T-helper 2 cell treated with Interferon-gamma antibody and Interleukin-4, amounts not matched to agents 5 μg/mL and 100 μg/mL, for 36 hours (primary cell): ENCODE results near the gene IFITM10.
"Not testable (repeated sequence)": the region's sequence is repeated elsewhere in the genome, so short reads cannot be mapped to it uniquely, and the experiment has no call there.

Experiments
- DNase-seq: peaks from one replicate; pipeline ENCODE4 v3.0.0; 2021; ENCODE audit warnings: low spot score
- H3K27ac Mint-ChIP-seq: one replicate; pipeline ENCODE4 v1.8.0; 2021; ENCODE audit warnings: mild to moderate bottlenecking, mixed read lengths
- H3K27me3 Mint-ChIP-seq: one replicate; pipeline ENCODE4 v1.8.0; 2021; ENCODE audit warnings: low read depth, mixed read lengths
- H3K36me3 Mint-ChIP-seq: one replicate; pipeline ENCODE4 v1.8.0; 2021; ENCODE audit warnings: low read depth, mixed read lengths
- H3K4me1 Mint-ChIP-seq: one replicate; pipeline ENCODE4 v1.8.0; 2021; ENCODE audit warnings: low read depth, mixed read lengths
- H3K4me3 Mint-ChIP-seq: one replicate; pipeline ENCODE4 v1.8.0; 2022; ENCODE audit warnings: mild to moderate bottlenecking, moderate library complexity, mixed read lengths
- H3K9me3 Mint-ChIP-seq: one replicate; pipeline ENCODE4 v1.8.0; 2021; ENCODE audit warnings: mixed read lengths

Gene IFITM10

DNA sequence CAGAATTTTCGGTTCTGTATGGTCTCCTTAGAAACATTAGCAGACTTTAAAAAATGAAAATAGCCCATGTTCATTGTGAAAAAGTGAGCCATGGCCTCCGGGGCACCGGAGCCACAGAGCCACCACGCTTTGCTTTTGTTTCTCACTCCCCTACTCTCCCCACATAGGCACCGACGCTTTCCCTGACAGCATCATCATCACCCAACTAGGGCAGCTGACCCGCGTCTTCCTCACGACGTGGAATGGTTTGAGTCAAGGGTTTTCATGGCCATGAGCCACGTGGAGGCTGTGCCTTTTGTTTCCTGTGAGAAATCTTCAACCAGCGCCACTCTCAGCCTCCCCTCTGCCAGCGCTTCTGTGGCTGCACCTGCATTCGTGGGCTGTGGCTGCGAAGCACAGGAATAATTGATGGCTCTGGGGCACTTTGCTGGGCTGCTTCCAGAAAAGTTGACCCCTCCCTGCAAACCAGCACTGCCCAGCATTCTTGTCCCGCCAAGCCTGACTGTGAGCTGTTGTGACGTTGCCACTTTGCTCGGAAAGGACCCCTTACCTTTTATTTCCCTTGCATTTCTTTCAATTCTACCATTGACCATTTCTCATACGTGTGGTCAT, 62.0 kb downstream of the IFITM10 start:
- H3K27me3 Mint-ChIP-seq = peaks cover 12% of the 10 kb centered on the region
- H3K4me3 Mint-ChIP-seq, H3K36me3 Mint-ChIP-seq, H3K27ac Mint-ChIP-seq, H3K4me1 Mint-ChIP-seq, H3K9me3 Mint-ChIP-seq, DNase-seq: not testable (repeated sequence)

DNA sequence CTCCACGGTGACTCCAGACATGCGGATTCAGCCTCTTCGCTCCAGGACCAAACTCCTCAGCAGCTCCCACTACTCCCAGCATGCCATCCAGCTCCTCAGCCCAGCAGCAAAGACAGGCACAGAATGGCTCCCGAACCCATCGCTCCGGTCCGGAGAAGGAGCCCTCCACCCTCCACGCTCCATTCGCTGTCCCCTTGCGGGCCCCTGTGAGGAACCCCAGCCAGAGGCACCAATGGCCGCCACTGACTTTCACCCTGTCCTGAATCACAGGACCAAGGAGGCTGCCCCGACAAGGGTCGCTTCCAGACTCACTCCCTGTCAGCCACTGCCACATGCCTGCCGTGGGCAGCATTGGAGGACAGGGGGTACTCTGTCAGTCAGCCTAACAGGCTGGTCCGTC, 64.2 kb downstream of the IFITM10 start:
- H3K9me3 Mint-ChIP-seq, H3K36me3 Mint-ChIP-seq, DNase-seq, H3K4me1 Mint-ChIP-seq, H3K4me3 Mint-ChIP-seq, H3K27ac Mint-ChIP-seq, H3K27me3 Mint-ChIP-seq: not testable (repeated sequence)

DNA sequence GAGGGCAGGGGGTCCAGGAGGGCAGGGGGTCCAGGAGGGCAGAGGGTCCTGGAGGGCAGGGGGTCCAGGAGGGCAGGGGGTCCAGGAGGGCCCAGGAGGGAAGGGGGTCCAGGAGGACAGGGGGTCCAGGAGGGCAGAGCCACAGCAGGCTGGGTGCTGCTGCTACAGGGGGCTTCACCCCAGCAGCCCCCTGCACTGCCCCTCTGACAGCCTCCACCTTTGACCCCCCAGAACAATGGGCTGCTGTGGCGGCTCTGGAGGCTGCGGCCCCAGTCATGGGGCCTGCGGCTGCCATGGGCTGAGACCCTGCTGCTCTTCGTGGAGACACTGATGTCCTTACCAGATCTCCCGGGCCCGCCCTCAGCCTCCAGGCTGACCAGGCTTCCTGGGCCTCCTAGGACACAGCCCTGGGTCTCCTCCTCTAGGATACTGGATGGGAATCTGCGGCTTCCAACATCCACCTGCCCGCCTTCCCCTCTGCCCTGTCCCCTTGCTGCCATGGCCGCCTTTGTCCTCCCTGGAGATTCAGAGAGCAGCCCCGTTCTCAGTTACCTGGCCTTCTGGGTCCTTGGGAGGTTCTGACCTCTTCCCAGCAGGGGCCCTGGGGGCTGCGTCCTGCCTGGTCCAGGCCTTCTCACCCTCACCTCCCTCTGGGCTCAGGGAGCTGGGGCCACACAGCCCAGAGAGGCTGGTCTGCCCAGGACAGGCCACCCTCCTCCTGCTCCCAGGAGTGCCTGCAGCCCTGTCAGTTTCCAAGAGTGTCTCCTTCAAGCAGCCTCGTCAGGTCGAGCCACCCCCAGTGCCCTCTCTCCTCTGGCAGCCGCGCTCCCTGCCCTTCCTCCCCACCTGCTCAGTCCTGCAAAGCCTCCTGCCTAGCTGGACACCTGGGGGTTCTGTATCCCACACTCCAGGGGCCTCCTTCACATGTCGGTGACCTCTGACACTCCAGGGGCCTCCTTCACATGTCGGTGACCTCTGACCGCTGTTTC, 65.2 kb downstream of the IFITM10 start:
- not testable (repeated sequence) for H3K36me3 Mint-ChIP-seq, H3K4me3 Mint-ChIP-seq, DNase-seq, H3K27me3 Mint-ChIP-seq, H3K9me3 Mint-ChIP-seq, H3K4me1 Mint-ChIP-seq, H3K27ac Mint-ChIP-seq

DNA sequence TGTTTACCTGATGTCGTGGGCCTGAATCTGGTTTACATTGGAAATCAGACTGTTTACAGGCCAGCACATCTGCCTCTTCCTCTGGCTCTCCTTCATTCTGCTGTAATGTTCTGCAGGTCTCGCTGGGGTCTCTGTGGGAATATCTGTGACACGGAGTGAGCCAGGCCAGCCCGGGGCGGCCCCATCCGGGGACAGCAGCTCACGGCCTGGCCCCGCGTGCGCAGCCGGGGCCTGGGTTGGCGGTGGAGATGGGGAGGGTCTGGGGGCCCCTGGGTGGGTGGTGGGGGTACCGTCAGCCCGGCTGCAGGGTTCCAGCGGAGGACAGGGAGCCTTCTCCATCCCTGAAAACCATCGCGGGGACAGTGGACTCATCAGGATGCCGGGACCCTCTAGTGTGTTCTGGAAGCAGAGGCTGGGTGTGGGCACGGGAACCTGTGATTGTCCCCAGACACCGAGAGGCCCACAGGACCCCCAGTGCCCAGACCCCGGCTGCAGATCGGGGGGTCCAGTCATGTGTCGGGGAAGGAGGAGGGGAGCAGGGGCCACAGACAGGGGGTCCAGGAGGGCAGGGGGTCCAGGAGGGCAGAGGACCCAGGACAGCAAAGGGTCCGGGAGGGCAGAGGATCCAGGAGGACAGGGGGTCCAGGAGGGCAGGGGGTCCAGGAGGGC, 66.4 kb downstream of the IFITM10 start:
- H3K9me3 Mint-ChIP-seq, H3K27ac Mint-ChIP-seq, H3K4me3 Mint-ChIP-seq, DNase-seq, H3K36me3 Mint-ChIP-seq, H3K4me1 Mint-ChIP-seq, H3K27me3 Mint-ChIP-seq: not testable (repeated sequence)

DNA sequence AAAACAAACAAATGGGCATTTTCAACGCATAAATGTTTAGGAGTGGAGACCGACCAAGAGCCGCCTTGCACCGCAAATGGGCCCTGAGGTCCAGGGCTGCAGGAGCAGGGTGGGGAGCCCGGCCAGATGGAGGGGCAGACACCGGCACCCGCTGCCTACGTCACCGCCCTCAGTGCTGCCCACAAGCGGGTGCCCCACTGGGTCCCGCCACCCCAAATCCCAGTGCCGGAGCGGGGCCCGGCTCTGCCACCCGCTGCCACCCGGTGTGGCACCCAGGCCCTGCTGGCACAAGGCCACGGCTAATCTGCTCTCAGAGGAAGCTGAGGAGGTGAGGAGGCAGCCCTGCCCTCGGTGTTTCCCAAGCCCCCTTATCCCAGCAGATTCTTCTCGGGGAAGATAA, 67.2 kb downstream of the IFITM10 start:
- DNase-seq, H3K4me1 Mint-ChIP-seq, H3K4me3 Mint-ChIP-seq, H3K9me3 Mint-ChIP-seq, H3K36me3 Mint-ChIP-seq, H3K27ac Mint-ChIP-seq, H3K27me3 Mint-ChIP-seq: not testable (repeated sequence)
